Tongue (tissue), 2 donors: ENCODE results near the gene ZBTB25. TPM values are rescaled to one million over a fixed set of nuclear protein-coding genes. Genes with fewer than 3 reads are reported as not detected.

ENCODE experiments used
- DNase-seq: peaks from one replicate; pipeline ENCODE4 v3.0.0-alpha.2; 2015
- total RNA-seq: library from RNA; depleted of rRNA; stranded (reverse); fragments of >200 nt; gene quantifications from one replicate; pipeline ENCODE4 v1.2.3, GENCODE V29; 2014

The ZBTB25 gene
- total RNA-seq, 1 donor from 2014 or later = 5.9 TPM

DNA sequence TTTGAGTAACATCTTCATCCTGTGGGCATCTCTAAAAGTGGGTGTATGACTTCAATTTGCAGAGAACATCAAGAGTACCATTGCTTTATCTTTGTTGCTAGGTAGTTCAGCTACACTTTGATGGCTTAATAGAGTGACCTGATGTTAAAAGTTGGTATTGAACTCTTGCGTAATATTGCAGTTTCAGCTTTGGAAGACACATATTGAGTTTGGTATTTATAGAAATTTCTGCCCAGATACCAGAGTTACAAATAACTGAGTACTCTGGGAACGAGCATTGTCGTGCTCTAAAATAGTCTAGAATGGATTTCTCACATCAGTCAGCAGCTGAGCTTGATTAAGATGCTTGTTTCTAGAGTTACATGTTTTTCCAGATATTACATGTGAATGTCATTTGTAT, 63.1 kb downstream of the ZBTB25 start:
- DNase-seq = no peak

GRCh38 chr14:64439141-64439540, 64.5 kb downstream of the ZBTB25 start:
- DNase-seq = no peak

- no peak for DNase-seq
Observed at GRCh38 chr14:64438181-64438841, 65.3 kb downstream of the ZBTB25 start.

GRCh38 chr14:64434528-64434927, 69.1 kb downstream of the ZBTB25 start:
- no peak for DNase-seq

- DNase-seq = no peak
Observed at GRCh38 chr14:64423987-64424386, 79.7 kb downstream of the ZBTB25 start.

DNA sequence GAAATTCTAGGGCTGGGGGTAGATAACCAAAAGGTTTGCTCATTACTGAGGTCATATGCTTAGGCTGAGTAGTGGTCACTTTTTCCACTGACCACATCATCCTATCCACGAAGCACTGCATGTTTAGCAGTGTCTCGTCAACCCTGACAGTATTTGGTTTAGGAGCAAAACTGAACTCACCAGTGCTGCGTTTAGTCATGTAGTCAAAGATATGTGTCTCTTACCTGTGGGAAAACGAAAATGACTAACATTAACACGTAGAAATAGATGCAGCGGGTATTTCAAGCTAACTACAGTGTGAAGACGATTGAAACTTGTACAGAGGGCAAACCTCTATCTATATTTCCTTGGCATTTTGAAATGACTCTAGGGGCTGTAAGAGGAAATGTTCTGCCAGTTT, 80.9 kb downstream of the ZBTB25 start:
- DNase-seq = no peak

GRCh38 chr14:64422005-64422404, 81.6 kb downstream of the ZBTB25 start:
- DNase-seq = no peak

DNA sequence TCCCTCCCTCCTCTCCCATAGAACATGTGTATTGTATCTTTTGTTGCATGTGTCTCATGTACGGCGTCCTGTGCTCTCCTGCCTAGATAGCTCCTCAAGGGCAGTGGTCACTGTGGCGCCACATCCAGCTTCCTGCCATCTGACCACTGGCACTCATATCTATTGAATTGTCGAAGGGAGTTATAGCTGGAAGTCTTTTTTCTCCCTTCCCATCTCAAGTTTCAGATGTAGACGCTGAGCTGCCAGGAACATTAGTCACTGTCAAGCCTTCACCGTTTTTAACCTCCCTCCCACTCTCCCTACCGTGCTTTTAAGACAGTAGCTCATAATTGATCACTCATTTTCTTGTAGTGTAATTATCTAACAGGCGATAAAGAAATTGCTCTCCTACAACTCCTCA, 82.5 kb downstream of the ZBTB25 start:
- no peak for DNase-seq

GRCh38 chr14:64419003-64419402, 84.6 kb downstream of the ZBTB25 start:
- no peak for DNase-seq

DNA sequence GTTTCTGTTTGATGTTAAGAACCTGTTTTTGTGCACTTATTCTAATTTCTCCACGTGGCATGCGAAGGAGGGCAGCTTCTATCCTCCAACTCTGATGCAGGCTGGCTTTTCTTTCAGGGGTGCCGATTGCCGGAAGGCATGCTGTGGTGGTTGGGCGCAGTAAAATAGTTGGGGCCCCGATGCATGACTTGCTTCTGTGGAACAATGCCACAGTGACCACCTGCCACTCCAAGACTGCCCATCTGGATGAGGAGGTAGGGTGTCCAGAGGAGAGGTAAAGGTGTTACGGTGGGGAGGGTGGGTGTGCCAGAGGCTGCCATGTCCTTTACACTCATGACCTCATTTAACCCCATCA, 85.9 kb downstream of the ZBTB25 start:
- no peak for DNase-seq

- no peak for DNase-seq
Observed at GRCh38 chr14:64417055-64417770, 86.4 kb downstream of the ZBTB25 start.

DNA sequence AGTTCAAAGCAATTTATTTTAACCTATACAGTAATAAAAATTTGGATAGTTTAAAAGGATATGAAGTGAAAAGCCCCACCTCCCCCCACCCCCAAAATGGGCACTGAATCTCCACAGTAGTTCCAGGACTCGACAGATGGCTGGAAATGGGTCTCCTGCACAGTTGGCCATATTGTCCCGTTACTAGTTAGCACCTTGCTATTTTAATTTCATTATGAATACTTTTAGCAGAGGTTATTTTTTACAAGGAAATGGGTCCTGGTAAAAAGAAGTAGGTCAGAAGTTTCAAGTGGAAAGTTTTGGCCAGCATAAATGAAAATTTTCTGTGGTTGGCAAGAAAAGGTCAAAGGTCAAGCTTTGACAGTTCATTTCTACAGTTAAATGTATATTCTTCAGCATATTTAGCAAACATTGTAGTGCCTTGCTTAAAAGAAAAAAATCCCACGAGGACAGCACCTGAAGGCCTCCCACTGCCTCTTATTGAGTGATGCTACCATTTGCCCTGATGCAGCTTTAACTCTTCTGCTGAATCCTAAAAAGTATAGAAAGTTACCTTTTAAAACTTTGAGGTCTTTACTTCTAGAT, 87.2 kb downstream of the ZBTB25 start:
- no peak for DNase-seq

DNA sequence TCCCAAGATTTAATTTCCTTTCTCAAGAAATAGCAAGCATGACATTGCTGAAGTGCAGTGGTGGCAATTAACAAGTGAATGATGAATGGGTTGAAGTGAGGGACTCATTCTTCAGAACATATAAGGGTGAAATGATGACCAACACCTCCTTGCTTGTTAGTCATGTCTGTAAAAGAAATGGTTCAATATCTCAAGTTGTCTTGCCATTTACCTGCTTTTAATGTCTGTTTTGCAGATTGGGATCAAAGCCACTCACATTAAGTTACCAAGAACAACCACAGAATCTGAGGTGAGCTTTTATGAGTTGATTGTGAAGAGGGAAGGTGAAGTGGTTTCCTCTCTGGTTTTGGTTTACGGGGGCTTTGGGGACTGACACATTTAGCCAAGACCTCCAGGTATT, 91.4 kb downstream of the ZBTB25 start:
- DNase-seq = no peak

DNA sequence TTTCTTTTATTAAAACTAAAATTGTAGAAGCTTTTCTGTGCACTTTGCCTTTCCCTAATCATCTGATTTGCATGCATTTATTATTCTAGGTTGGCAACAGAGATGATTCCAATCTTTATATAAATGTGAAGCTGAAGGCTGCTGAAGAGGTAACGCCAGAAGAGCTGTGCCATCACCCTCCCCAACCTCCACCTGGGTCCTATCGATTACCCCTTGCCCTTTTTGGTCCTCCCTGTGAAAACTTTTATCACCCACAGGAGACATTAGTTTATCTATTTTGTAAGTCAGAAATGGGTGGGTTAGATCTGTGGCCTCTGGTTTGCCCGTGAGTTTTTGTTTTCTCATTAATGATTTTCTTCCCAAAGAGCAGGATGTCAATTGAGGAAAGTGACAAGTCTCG, 92.6 kb downstream of the ZBTB25 start:
- DNase-seq = no peak

- DNase-seq = no peak
Observed at GRCh38 chr14:64410084-64410774, 93.4 kb downstream of the ZBTB25 start.

GRCh38 chr14:64409126-64409920, 94.3 kb downstream of the ZBTB25 start:
- no peak for DNase-seq

DNA sequence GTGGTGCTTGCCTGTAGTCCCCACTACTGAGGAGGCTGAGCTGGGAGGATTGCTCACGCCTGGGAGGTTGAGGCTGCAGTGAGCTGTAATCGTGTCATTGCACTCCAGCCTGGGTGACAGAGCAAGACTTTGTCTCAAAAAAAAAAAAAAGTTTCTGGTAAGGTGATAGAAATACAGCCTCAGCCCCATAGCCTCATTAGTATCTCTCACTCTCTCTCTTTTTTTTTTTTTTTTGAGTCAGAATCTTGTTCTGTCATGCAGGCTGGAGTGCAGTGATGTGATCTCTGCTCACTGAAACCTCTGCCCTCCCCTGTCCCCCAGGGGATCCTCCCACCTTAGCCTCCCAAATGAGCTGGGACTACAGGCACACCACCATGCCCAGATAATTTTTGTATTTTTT, 96.3 kb downstream of the ZBTB25 start:
- DNase-seq = no peak

GRCh38 chr14:64405295-64405694, 98.3 kb downstream of the ZBTB25 start:
- no peak for DNase-seq

DNA sequence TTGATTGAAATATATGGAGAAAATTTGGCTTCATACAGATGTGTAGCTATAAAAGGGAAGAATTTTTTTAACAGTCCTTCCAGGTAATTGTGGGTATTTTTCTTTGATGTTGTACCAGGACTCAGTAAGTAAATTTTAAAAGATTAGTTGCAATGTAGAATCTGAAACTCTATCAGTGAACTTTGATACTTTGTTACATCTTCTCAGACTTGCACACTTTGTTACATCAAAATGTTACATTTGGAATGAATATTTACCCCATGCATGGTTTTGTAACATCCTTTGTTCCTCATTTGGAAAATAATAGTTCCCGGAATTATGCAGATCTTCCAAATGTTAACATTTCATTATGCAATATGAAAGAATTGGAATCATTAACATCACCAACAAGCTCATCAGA, 101.7 kb downstream of the ZBTB25 start:
- no peak for DNase-seq

GRCh38 chr14:64400829-64401459, 102.7 kb downstream of the ZBTB25 start:
- DNase-seq = no peak
